Osteoblast (primary cell): ENCODE data around the gene UNC80. TPM values are rescaled to one million over a fixed set of nuclear protein-coding genes. Genes with fewer than 3 reads are reported as not detected.

Experiments
- DNase-seq: peaks from one replicate; pipeline ENCODE4 v3.0.0; 2011; ENCODE audit warnings: low spot score, mixed read lengths; ENCODE audit not compliant: insufficient read length; ENCODE audit errors: missing footprints
- H2AFZ ChIP-seq: 2 replicates; pipeline ENCODE4 v1.6.0; 2011; ENCODE audit warnings: mild to moderate bottlenecking, low read length
- H3K27ac ChIP-seq: 2 replicates; pipeline ENCODE4 v1.5.1; 2011; ENCODE audit warnings: mild to moderate bottlenecking, low read depth, low read length, moderate library complexity
- H3K27me3 ChIP-seq: 2 replicates; pipeline ENCODE4 v1.6.0; 2012; ENCODE audit warnings: mild to moderate bottlenecking, control low read depth, inconsistent platforms, low read length, moderate library complexity; ENCODE audit not compliant: insufficient read depth
- H3K36me3 ChIP-seq: 2 replicates; pipeline ENCODE4 v1.5.1; 2011; ENCODE audit warnings: mild to moderate bottlenecking, low read length, control low read depth, moderate library complexity; ENCODE audit not compliant: insufficient read depth
- H3K4me1 ChIP-seq: 2 replicates; pipeline ENCODE4 v1.5.1; 2011; ENCODE audit warnings: mild to moderate bottlenecking, low read length, control low read depth, moderate library complexity; ENCODE audit not compliant: insufficient read depth
- H3K4me2 ChIP-seq: 2 replicates; pipeline ENCODE4 v1.6.0; 2011; ENCODE audit warnings: mild to moderate bottlenecking, low read length; ENCODE audit not compliant: insufficient read depth
- H3K4me3 ChIP-seq: fragments of 200-600 bp; sonication (generic); 3 replicates; pipeline ENCODE4 v1.5.1; 2012; ENCODE audit warnings: mild to moderate bottlenecking, low read length, inconsistent platforms; ENCODE audit not compliant: insufficient read depth
- H3K79me2 ChIP-seq: 2 replicates; pipeline ENCODE4 v1.6.0; 2012; ENCODE audit warnings: mild to moderate bottlenecking, low read length, control low read depth, inconsistent platforms; ENCODE audit not compliant: insufficient read depth
- H3K9me3 ChIP-seq: 2 replicates; pipeline ENCODE4 v1.5.1; 2011; ENCODE audit warnings: low read depth, low read length, control low read depth
- H4K20me1 ChIP-seq: 2 replicates; pipeline ENCODE4 v1.6.0; 2012; ENCODE audit warnings: mild to moderate bottlenecking, low read length, control low read depth; ENCODE audit not compliant: insufficient read depth
- CTCF ChIP-seq: IDR thresholded peaks from 2 replicates; pipeline ENCODE4 v1.5.1; 2011; ENCODE audit warnings: mild to moderate bottlenecking, low read depth, low read length, moderate library complexity; ENCODE audit errors: extremely low read depth
- small RNA-seq: library from RNA; depleted of rRNA; stranded (forward); fragments of <200 nt; gene quantifications from one replicate; pipeline ENCODE3, GENCODE V24; 2012
- total RNA-seq: library from RNA; depleted of rRNA; stranded (reverse); fragments of >200 nt; gene quantifications from 2 replicates; pipeline ENCODE4 v1.2.3, GENCODE V29; 2012

Gene UNC80
- total RNA-seq, 1 donor: not detected

GRCh38 chr2:210038078-210038477 lies 266.4 kb downstream of the UNC80 start:
- H4K20me1 ChIP-seq: no peaks in the 10 kb centered on the region
- H3K9me3 ChIP-seq: no peaks in the 10 kb centered on the region
- H3K79me2 ChIP-seq: no peaks in the 10 kb centered on the region
- H3K27me3 ChIP-seq: no peaks in the 10 kb centered on the region
- H3K27ac ChIP-seq: no peak overlapping the region
- H3K4me1 ChIP-seq: no peaks in the 10 kb centered on the region
- H3K4me3 ChIP-seq: no peak overlapping the region
- no peaks in the 10 kb centered on the region for H3K36me3 ChIP-seq
- H2AFZ ChIP-seq: no peak overlapping the region
- no peak for TF ChIP-seq CTCF
- DNase-seq: no peak
- no peak overlapping the region for H3K4me2 ChIP-seq

GRCh38 chr2:210046851-210047500 lies 275.3 kb downstream of the UNC80 start:
- no peaks in the 10 kb centered on the region for H3K9me3 ChIP-seq
- no peaks in the 10 kb centered on the region for H3K27me3 ChIP-seq
- no peaks in the 10 kb centered on the region for H3K36me3 ChIP-seq
- no peak for TF ChIP-seq CTCF
- H2AFZ ChIP-seq: no peak overlapping the region
- H3K4me3 ChIP-seq: no peak overlapping the region
- no peaks in the 10 kb centered on the region for H4K20me1 ChIP-seq
- H3K4me2 ChIP-seq: no peak overlapping the region
- DNase-seq: no peak
- no peak overlapping the region for H3K27ac ChIP-seq
- H3K4me1 ChIP-seq: no peaks in the 10 kb centered on the region
- no peaks in the 10 kb centered on the region for H3K79me2 ChIP-seq

Small RNA genes lying within 50 kb of the gene (small RNA-seq; reads per million reads assigned to genes)
- gene RNA5SP118: not detected

Other genes with a start within 250 kb of the UNC80 start
- gene RPE, start 230.8 kb downstream of the UNC80 start, total RNA-seq: 60.1 and 68.0 TPM in 2 replicates